Measurements from ENCODE around the gene USP24.

USP24 gene

DNA sequence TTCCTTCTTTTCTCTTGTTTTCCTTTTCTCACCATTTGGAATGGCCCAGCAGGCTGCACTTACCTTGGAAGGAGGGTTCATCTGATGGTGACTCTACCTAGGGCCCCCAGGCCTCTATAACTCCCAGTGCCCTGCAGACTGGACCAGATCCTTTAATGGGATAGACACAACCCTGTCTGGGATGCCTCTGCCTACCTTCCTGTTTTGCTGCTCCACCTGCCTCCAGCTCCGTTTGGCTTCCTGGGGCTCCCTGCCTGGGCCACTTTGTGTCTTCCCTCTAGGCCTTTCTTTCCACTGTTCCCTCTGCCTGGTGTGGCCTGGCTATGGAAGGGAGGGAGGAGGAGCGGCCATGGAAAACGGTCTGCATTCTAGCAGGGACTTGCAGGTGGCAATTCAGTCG is 168.3 kb downstream of the USP24 start:
- no peak overlapping the region for H4K5ac ChIP-seq (ENCODE audit: low read length)
- H4K8ac ChIP-seq (ENCODE audit: low read depth, low read length) = no peak overlapping the region
- no peak overlapping the region for H3K4me3 ChIP-seq (ENCODE audit: low read length)
- no peak overlapping the region for H2BK5ac ChIP-seq (ENCODE audit: low read length)
- H2AK5ac ChIP-seq (ENCODE audit: low read length) = no peak overlapping the region
- no peak overlapping the region for H3K4ac ChIP-seq (ENCODE audit: low read depth, low read length)
- H3K4me1 ChIP-seq (ENCODE audit: control insufficient read depth, low read depth, low read length) = no peaks in the 10 kb centered on the region
- no peak overlapping the region for H3K27ac ChIP-seq (ENCODE audit: low read depth, low read length)
- no peak for DNase-seq
- no peak overlapping the region for H3K18ac ChIP-seq (ENCODE audit: low read length)
- H2BK120ac ChIP-seq (ENCODE audit: low read depth, low read length) = no peak overlapping the region
- no peaks in the 10 kb centered on the region for H3K36me3 ChIP-seq (ENCODE audit: control insufficient read depth, insufficient read depth, low read length)
- no peak overlapping the region for H3K9ac ChIP-seq (ENCODE audit: low read length)
- H3K23ac ChIP-seq (ENCODE audit: low read length) = no peak overlapping the region
- H3K79me1 ChIP-seq (ENCODE audit: low read length) = no peaks in the 10 kb centered on the region
- H3K27me3 ChIP-seq (ENCODE audit: insufficient read depth, low read length, poor library complexity) = no peaks in the 10 kb centered on the region
- no CpG with 5 or more reads among the region's 4 CpGs for WGBS (ENCODE audit: extremely low coverage, insufficient coverage, low lambda C conversion rate)
- H3K56ac ChIP-seq (ENCODE audit: low read length) = no peak overlapping the region
- no peak overlapping the region for H3K4me2 ChIP-seq (ENCODE audit: low read length)
- no peaks in the 10 kb centered on the region for H3K79me2 ChIP-seq (ENCODE audit: control insufficient read depth, insufficient read depth, low read length)
- no peak overlapping the region for H2BK15ac ChIP-seq (replicated peaks; ENCODE audit: low read depth)

DNA sequence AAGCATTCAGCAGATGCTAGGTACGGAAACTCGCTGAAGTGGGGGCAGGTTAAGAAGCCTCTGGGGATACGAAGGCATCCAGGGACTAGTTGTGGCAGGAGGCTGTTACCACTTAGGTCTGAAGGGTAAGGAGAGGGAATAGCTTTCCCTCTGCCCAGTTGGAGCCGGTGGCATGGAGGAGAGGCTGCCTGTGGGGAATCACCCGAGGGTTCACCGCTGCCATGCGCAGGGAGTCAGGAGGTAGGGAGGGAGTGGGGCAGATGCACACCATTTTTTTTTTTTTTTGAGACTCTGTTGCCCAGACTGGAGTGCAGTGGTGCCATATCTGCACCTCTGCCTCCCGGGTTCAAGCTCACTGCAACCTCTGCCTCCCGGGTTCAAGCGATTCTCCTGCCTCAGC is 169.7 kb downstream of the USP24 start:
- H3K23ac ChIP-seq (ENCODE audit: low read length) = no peak overlapping the region
- H3K79me1 ChIP-seq (ENCODE audit: low read length) = peaks cover 2% of the 10 kb centered on the region
- no peak overlapping the region for H3K4ac ChIP-seq (ENCODE audit: low read depth, low read length)
- H4K5ac ChIP-seq (ENCODE audit: low read length) = no peak overlapping the region
- no peak overlapping the region for H4K8ac ChIP-seq (ENCODE audit: low read depth, low read length)
- no peak overlapping the region for H3K18ac ChIP-seq (ENCODE audit: low read length)
- no peak overlapping the region for H3K56ac ChIP-seq (ENCODE audit: low read length)
- H3K27me3 ChIP-seq (ENCODE audit: insufficient read depth, low read length, poor library complexity) = no peaks in the 10 kb centered on the region
- no peak overlapping the region for H3K4me2 ChIP-seq (ENCODE audit: low read length)
- no peak overlapping the region for H3K4me3 ChIP-seq (ENCODE audit: low read length)
- H3K27ac ChIP-seq (ENCODE audit: low read depth, low read length) = no peak overlapping the region
- no peak overlapping the region for H2AK5ac ChIP-seq (ENCODE audit: low read length)
- H2BK5ac ChIP-seq (ENCODE audit: low read length) = no peak overlapping the region
- no peak overlapping the region for H2BK15ac ChIP-seq (replicated peaks; ENCODE audit: low read depth)
- no peak for DNase-seq
- peaks cover 3% of the 10 kb centered on the region for H3K79me2 ChIP-seq (ENCODE audit: control insufficient read depth, insufficient read depth, low read length)
- H3K9ac ChIP-seq (ENCODE audit: low read length) = no peak overlapping the region
- no CpG with 5 or more reads among the region's 10 CpGs for WGBS (ENCODE audit: extremely low coverage, insufficient coverage, low lambda C conversion rate)
- no peaks in the 10 kb centered on the region for H3K36me3 ChIP-seq (ENCODE audit: control insufficient read depth, insufficient read depth, low read length)
- H3K4me1 ChIP-seq (ENCODE audit: control insufficient read depth, low read depth, low read length) = peaks cover 3% of the 10 kb centered on the region
- H2BK120ac ChIP-seq (ENCODE audit: low read depth, low read length) = no peak overlapping the region

DNA sequence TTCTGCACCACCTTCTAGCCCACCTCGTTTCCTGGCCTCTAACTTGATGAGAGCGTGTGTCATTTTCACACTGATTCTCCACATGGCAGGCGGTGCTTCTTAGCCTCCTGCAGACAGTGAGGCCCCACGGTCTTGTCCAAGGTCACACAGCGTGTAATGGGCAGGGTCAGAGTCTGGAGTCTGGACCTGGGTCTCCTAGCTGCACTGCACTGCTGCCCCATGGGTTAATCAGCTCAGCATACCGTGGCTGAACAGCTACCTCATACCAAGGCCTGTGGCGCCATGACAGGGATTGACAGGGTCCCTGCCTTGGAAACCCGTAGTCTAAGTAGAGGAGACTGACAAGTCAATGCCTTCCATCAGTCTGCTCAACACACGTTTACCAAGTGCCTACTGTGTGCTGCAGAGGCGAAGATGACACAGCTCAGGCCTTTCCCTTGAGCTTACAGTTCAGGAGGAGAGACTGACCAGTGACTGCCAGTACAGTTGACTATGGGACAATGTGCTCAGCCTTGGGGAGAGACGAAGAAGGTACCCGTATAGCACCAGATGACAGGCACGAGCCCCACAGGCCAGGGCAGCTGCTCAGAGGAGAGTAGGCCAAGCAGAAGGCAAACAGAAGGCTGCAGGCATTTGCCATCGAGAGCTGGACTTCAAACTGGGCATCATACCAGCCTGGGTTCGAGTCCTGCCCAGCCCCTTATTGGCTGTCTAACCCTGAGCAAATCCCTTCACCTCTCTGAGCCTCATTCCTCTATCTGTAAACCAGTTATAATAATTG is 170.4 kb downstream of the USP24 start:
- Histone ChIP-seq H2BK15ac (replicated peaks; ENCODE audit: low read depth) (no peak overlapping the region), H3K27ac (ENCODE audit: low read depth, low read length) (no peak overlapping the region), H3K4ac (ENCODE audit: low read depth, low read length) (no peak overlapping the region), H3K79me2 (ENCODE audit: control insufficient read depth, insufficient read depth, low read length) (peaks cover 3% of the 10 kb centered on the region), H3K23ac (ENCODE audit: low read length) (no peak overlapping the region), H3K4me2 (ENCODE audit: low read length) (no peak overlapping the region), H3K27me3 (ENCODE audit: insufficient read depth, low read length, poor library complexity) (peaks cover 3% of the 10 kb centered on the region), H3K56ac (ENCODE audit: low read length) (no peak overlapping the region), H4K8ac (ENCODE audit: low read depth, low read length) (no peak overlapping the region), H3K18ac (ENCODE audit: low read length) (no peak overlapping the region), H2AK5ac (ENCODE audit: low read length) (no peak overlapping the region), H3K4me1 (ENCODE audit: control insufficient read depth, low read depth, low read length) (peaks cover 3% of the 10 kb centered on the region), H3K36me3 (ENCODE audit: control insufficient read depth, insufficient read depth, low read length) (no peaks in the 10 kb centered on the region), H3K79me1 (ENCODE audit: low read length) (peaks cover 2% of the 10 kb centered on the region), H2BK120ac (ENCODE audit: low read depth, low read length) (no peak overlapping the region), H4K5ac (ENCODE audit: low read length) (no peak overlapping the region), H3K4me3 (ENCODE audit: low read length) (no peak overlapping the region), H2BK5ac (ENCODE audit: low read length) (no peak overlapping the region), H3K9ac (ENCODE audit: low read length) (no peak overlapping the region)
- DNase-seq = no peak
- no CpG with 5 or more reads among the region's 15 CpGs for WGBS (ENCODE audit: extremely low coverage, insufficient coverage, low lambda C conversion rate)

DNA sequence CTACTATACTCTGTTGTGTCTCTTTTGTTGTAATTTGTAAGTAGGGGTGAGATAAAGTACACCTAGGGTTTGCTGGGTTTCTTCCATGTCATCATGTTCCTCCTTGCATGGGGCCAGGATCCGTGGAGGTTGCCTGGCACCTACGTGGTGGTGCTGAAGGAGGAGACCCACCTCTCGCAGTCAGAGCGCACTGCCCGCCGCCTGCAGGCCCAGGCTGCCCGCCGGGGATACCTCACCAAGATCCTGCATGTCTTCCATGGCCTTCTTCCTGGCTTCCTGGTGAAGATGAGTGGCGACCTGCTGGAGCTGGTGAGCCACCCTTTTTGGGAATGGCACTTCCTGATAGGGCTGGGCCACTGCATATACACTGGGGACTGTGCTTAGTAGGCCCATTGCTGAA is 171.4 kb downstream of the USP24 start:
- Histone ChIP-seq H3K4ac (ENCODE audit: low read depth, low read length) (no peak overlapping the region), H2AK5ac (ENCODE audit: low read length) (no peak overlapping the region), H3K4me1 (ENCODE audit: control insufficient read depth, low read depth, low read length) (peaks cover 6% of the 10 kb centered on the region), H4K8ac (ENCODE audit: low read depth, low read length) (no peak overlapping the region), H3K56ac (ENCODE audit: low read length) (no peak overlapping the region), H3K79me2 (ENCODE audit: control insufficient read depth, insufficient read depth, low read length) (peaks cover 3% of the 10 kb centered on the region), H3K23ac (ENCODE audit: low read length) (no peak overlapping the region), H3K4me2 (ENCODE audit: low read length) (no peak overlapping the region), H3K18ac (ENCODE audit: low read length) (no peak overlapping the region), H3K9ac (ENCODE audit: low read length) (no peak overlapping the region), H3K27me3 (ENCODE audit: insufficient read depth, low read length, poor library complexity) (peaks cover 3% of the 10 kb centered on the region), H2BK120ac (ENCODE audit: low read depth, low read length) (no peak overlapping the region), H3K27ac (ENCODE audit: low read depth, low read length) (no peak overlapping the region), H3K36me3 (ENCODE audit: control insufficient read depth, insufficient read depth, low read length) (no peaks in the 10 kb centered on the region), H3K79me1 (ENCODE audit: low read length) (peaks cover 2% of the 10 kb centered on the region), H3K4me3 (ENCODE audit: low read length) (no peak overlapping the region), H4K5ac (ENCODE audit: low read length) (no peak overlapping the region), H2BK5ac (ENCODE audit: low read length) (no peak overlapping the region), H2BK15ac (replicated peaks; ENCODE audit: low read depth) (no peak overlapping the region)
- no peak for DNase-seq
- no CpG with 5 or more reads among the region's 9 CpGs for WGBS (ENCODE audit: extremely low coverage, insufficient coverage, low lambda C conversion rate)

DNA sequence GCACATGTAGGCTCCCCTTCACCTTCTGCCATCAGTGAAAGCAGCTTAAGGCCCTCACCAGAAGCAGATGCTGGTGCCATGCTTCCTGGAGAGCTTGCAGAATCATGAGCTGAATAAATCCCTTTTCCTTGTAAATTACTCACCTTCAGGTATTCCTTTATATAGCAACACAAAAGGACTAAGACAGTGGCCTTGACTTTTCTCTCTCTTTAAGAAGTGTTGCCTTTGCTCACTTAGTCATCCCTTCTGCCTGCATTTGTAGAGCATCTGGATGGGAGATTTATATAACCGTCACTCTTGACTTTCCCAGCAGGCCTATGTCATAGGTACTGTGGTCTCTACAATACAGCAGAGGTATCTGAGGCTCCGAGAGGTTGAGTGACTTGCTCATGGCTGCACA is 172.2 kb downstream of the USP24 start:
- no CpG with 5 or more reads among the region's 2 CpGs for WGBS (ENCODE audit: extremely low coverage, insufficient coverage, low lambda C conversion rate)
- Histone ChIP-seq H4K8ac (ENCODE audit: low read depth, low read length) (no peak overlapping the region), H2BK5ac (ENCODE audit: low read length) (no peak overlapping the region), H3K4me1 (ENCODE audit: control insufficient read depth, low read depth, low read length) (peaks cover 6% of the 10 kb centered on the region), H2BK120ac (ENCODE audit: low read depth, low read length) (no peak overlapping the region), H3K23ac (ENCODE audit: low read length) (no peak overlapping the region), H3K36me3 (ENCODE audit: control insufficient read depth, insufficient read depth, low read length) (no peaks in the 10 kb centered on the region), H3K27me3 (ENCODE audit: insufficient read depth, low read length, poor library complexity) (peaks cover 3% of the 10 kb centered on the region), H3K27ac (ENCODE audit: low read depth, low read length) (no peak overlapping the region), H3K79me1 (ENCODE audit: low read length) (peaks cover 2% of the 10 kb centered on the region), H3K9ac (ENCODE audit: low read length) (no peak overlapping the region), H2AK5ac (ENCODE audit: low read length) (no peak overlapping the region), H3K18ac (ENCODE audit: low read length) (no peak overlapping the region), H3K4ac (ENCODE audit: low read depth, low read length) (no peak overlapping the region), H4K5ac (ENCODE audit: low read length) (no peak overlapping the region), H3K4me2 (ENCODE audit: low read length) (no peak overlapping the region), H3K79me2 (ENCODE audit: control insufficient read depth, insufficient read depth, low read length) (peaks cover 3% of the 10 kb centered on the region), H3K56ac (ENCODE audit: low read length) (no peak overlapping the region), H2BK15ac (replicated peaks; ENCODE audit: low read depth) (no peak overlapping the region), H3K4me3 (ENCODE audit: low read length) (no peak overlapping the region)
- no peak for DNase-seq

DNA sequence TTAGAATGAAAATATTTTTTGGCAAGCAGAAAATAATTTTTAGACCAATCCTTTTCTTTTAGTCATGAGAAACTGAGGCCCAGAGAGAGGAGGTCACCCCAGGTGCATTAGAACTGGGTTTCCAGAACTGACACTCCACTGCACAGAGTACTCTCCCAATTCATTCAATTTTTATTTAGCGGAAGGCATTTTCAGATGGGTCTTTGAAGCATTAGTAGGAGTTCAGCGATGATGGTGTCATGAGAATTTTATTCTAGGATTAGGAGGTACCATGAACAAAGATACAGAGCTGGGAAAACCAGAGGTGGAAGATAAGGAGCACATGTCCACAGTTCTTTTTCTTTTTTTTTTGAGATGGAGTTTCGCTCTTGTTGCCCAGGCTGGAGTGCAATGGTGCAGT is 173.6 kb downstream of the USP24 start:
- H3K27me3 ChIP-seq (ENCODE audit: insufficient read depth, low read length, poor library complexity) = peaks cover 3% of the 10 kb centered on the region

More for the DNA sequence above, 173.6 kb downstream of the USP24 start:
- H2AK5ac ChIP-seq (ENCODE audit: low read length) = no peak overlapping the region
- H2BK5ac ChIP-seq (ENCODE audit: low read length) = no peak overlapping the region
- no CpG with 5 or more reads among the region's 3 CpGs for WGBS (ENCODE audit: extremely low coverage, insufficient coverage, low lambda C conversion rate)
- H3K56ac ChIP-seq (ENCODE audit: low read length) = no peak overlapping the region
- H3K9ac ChIP-seq (ENCODE audit: low read length) = no peak overlapping the region
- H3K79me2 ChIP-seq (ENCODE audit: control insufficient read depth, insufficient read depth, low read length) = peaks cover 3% of the 10 kb centered on the region
- H3K79me1 ChIP-seq (ENCODE audit: low read length) = peaks cover 2% of the 10 kb centered on the region
- no peak overlapping the region for H2BK120ac ChIP-seq (ENCODE audit: low read depth, low read length)
- no peak overlapping the region for H4K5ac ChIP-seq (ENCODE audit: low read length)
- H3K4me2 ChIP-seq (ENCODE audit: low read length) = no peak overlapping the region
- H2BK15ac ChIP-seq (replicated peaks; ENCODE audit: low read depth) = no peak overlapping the region
- H3K4me3 ChIP-seq (ENCODE audit: low read length) = no peak overlapping the region
- no peak for DNase-seq
- H4K8ac ChIP-seq (ENCODE audit: low read depth, low read length) = no peak overlapping the region
- H3K4me1 ChIP-seq (ENCODE audit: control insufficient read depth, low read depth, low read length) = peaks cover 6% of the 10 kb centered on the region
- no peak overlapping the region for H3K23ac ChIP-seq (ENCODE audit: low read length)
- no peak overlapping the region for H3K18ac ChIP-seq (ENCODE audit: low read length)
- no peak overlapping the region for H3K27ac ChIP-seq (ENCODE audit: low read depth, low read length)
- H3K36me3 ChIP-seq (ENCODE audit: control insufficient read depth, insufficient read depth, low read length) = no peaks in the 10 kb centered on the region
- H3K4ac ChIP-seq (ENCODE audit: low read depth, low read length) = no peak overlapping the region
